H9 (cell line): ENCODE results near the gene CRK. TPM values are rescaled to one million over a fixed set of nuclear protein-coding genes. Genes with fewer than 3 reads are reported as not detected.
A peak's percentile ranks its signal among the peaks of the same experiment; 100 is the strongest.

Experiments used
- DNase-seq: peaks from one replicate; pipeline ENCODE4 v3.0.0-alpha.2; 2017
- H2AFZ ChIP-seq: one replicate; pipeline ENCODE4 v1.6.1; 2013; ENCODE audit warnings: mild to moderate bottlenecking, low read length, control low read depth, moderate library complexity
- H2AK5ac ChIP-seq: 2 replicates; pipeline ENCODE4 v1.6.1; 2013; ENCODE audit warnings: low read length, control low read depth, mixed read lengths; ENCODE audit not compliant: insufficient read length
- H2BK120ac ChIP-seq: one replicate; pipeline ENCODE4 v1.6.1; 2013; ENCODE audit warnings: low read depth, mild to moderate bottlenecking, low read length, control low read depth, inconsistent platforms; ENCODE audit not compliant: poor library complexity, severe bottlenecking
- H2BK12ac ChIP-seq: 2 replicates; pipeline ENCODE4 v1.6.1; 2013; ENCODE audit warnings: low read length, control low read depth, mixed read lengths, low read depth; ENCODE audit not compliant: insufficient read length
- H2BK15ac ChIP-seq: 2 replicates; pipeline ENCODE4 v1.6.1; 2013; ENCODE audit warnings: low read depth, low read length, control low read depth
- H2BK20ac ChIP-seq: one replicate; pipeline ENCODE4 v1.6.1; 2013; ENCODE audit warnings: low read depth, mild to moderate bottlenecking, low read length, control low read depth, inconsistent platforms; ENCODE audit not compliant: poor library complexity, severe bottlenecking
- H2BK5ac ChIP-seq: 2 replicates; pipeline ENCODE4 v1.6.1; 2013; ENCODE audit warnings: low read length, control low read depth, mixed read lengths; ENCODE audit not compliant: insufficient read length
- H3K14ac ChIP-seq: 2 replicates; pipeline ENCODE4 v1.6.1; 2013; ENCODE audit warnings: low read length, control low read depth; ENCODE audit not compliant: insufficient read depth
- H3K18ac ChIP-seq: 2 replicates; pipeline ENCODE4 v1.6.1; 2013; ENCODE audit warnings: low read depth, mild to moderate bottlenecking, mixed read lengths, low read length, control low read depth; ENCODE audit not compliant: insufficient read length
- H3K23ac ChIP-seq: 2 replicates; pipeline ENCODE4 v1.6.1; 2013; ENCODE audit warnings: low read length, control low read depth, mixed read lengths, low read depth; ENCODE audit not compliant: insufficient read length
- H3K23me2 ChIP-seq: 2 replicates; pipeline ENCODE4 v1.6.1; 2013; ENCODE audit warnings: low read depth, mild to moderate bottlenecking, mixed read lengths, low read length, control low read depth; ENCODE audit not compliant: insufficient read length, poor library complexity, severe bottlenecking
- H3K27ac ChIP-seq: 2 replicates; pipeline ENCODE4 v1.5.1; 2013; ENCODE audit warnings: low read length, control low read depth, mixed read lengths, low read depth; ENCODE audit not compliant: insufficient read length
- H3K27me3 ChIP-seq: 2 replicates; pipeline ENCODE4 v1.6.1; 2013; ENCODE audit warnings: low read length, control low read depth, inconsistent platforms; ENCODE audit not compliant: insufficient read depth
- H3K4ac ChIP-seq: 2 replicates; pipeline ENCODE4 v1.6.1; 2013; ENCODE audit warnings: low read depth, mild to moderate bottlenecking, control low read depth, inconsistent platforms, low read length, moderate library complexity
- H3K4me1 ChIP-seq: 2 replicates; pipeline ENCODE4 v1.6.1; 2013; ENCODE audit warnings: low read length, control low read depth, inconsistent platforms; ENCODE audit not compliant: insufficient read depth
- H3K4me2 ChIP-seq: 2 replicates; pipeline ENCODE4 v1.6.1; 2013; ENCODE audit warnings: low read length, control low read depth, mixed read lengths; ENCODE audit not compliant: insufficient read length, insufficient read depth
- H3K56ac ChIP-seq: 2 replicates; pipeline ENCODE4 v1.6.1; 2013; ENCODE audit warnings: low read depth, mild to moderate bottlenecking, mixed read lengths, low read length, control low read depth; ENCODE audit not compliant: insufficient read length
- H3K79me1 ChIP-seq: 2 replicates; pipeline ENCODE4 v1.6.1; 2013; ENCODE audit warnings: low read depth, mild to moderate bottlenecking, moderate library complexity, low read length, control low read depth, inconsistent platforms; ENCODE audit not compliant: insufficient read depth, poor library complexity, severe bottlenecking
- H3K79me2 ChIP-seq: 2 replicates; pipeline ENCODE4 v1.6.1; 2013; ENCODE audit warnings: low read length, control low read depth, inconsistent platforms; ENCODE audit not compliant: insufficient read depth
- H3K9ac ChIP-seq: 2 replicates; pipeline ENCODE4 v1.6.1; 2013; ENCODE audit warnings: low read length, control low read depth, mixed read lengths; ENCODE audit not compliant: insufficient read length; ENCODE audit errors: extremely low read depth
- H3K9me3 ChIP-seq: one replicate; pipeline ENCODE4 v1.6.1; 2013; ENCODE audit warnings: low read depth, low read length, inconsistent platforms; ENCODE audit not compliant: control insufficient read depth
- H3T11ph ChIP-seq: one replicate; pipeline ENCODE4 v1.6.1; 2013; ENCODE audit warnings: mild to moderate bottlenecking, low read length, control low read depth, inconsistent platforms
- H4K20me1 ChIP-seq: one replicate; pipeline ENCODE4 v1.6.1; 2013; ENCODE audit not compliant: control insufficient read depth, insufficient read length, insufficient read depth
- H4K5ac ChIP-seq: 2 replicates; pipeline ENCODE4 v1.6.1; 2013; ENCODE audit warnings: low read depth, mild to moderate bottlenecking, mixed read lengths, low read length, control low read depth; ENCODE audit not compliant: insufficient read length
- H4K8ac ChIP-seq: replicated peaks from 2 replicates; pipeline ENCODE4 v1.6.1; 2013; ENCODE audit warnings: low read length, control low read depth, mixed read lengths, low read depth; ENCODE audit not compliant: insufficient read length
- H4K91ac ChIP-seq: 2 replicates; pipeline ENCODE4 v1.6.1; 2013; ENCODE audit warnings: low read depth, mild to moderate bottlenecking, moderate library complexity, mixed read lengths, low read length, control low read depth; ENCODE audit not compliant: insufficient read length
- H3K27ac Mint-ChIP-seq, 3 experiments: 2 replicates in 2 of 3; 3 replicates in 1 of 3; pipeline ENCODE4 v1.8.0; 2020 to 2021; ENCODE audit warnings: mixed read lengths in 3 of 3, mild to moderate bottlenecking in 1 of 3, moderate library complexity in 1 of 3
- H3K27me3 Mint-ChIP-seq: 2 replicates; pipeline ENCODE4 v1.8.0; 2021; ENCODE audit warnings: low read depth, mild to moderate bottlenecking, moderate library complexity, mixed read lengths
- H3K36me3 Mint-ChIP-seq, 3 experiments: 2 replicates in 2 of 3; 3 replicates in 1 of 3; pipeline ENCODE4 v1.8.0; 2020 to 2021; ENCODE audit warnings: low read depth in 3 of 3, mixed read lengths in 3 of 3; ENCODE audit not compliant: insufficient read depth in 1 of 3
- H3K4me1 Mint-ChIP-seq, 2 experiments: 2 replicates each; pipeline ENCODE4 v1.8.0; 2020; ENCODE audit warnings: mixed read lengths in 2 of 2
- H3K4me3 Mint-ChIP-seq, 2 experiments: 2 replicates in 1 of 2; 3 replicates in 1 of 2; pipeline ENCODE4 v1.8.0; 2020 to 2021; ENCODE audit warnings: mild to moderate bottlenecking in 2 of 2, mixed read lengths in 2 of 2, moderate library complexity in 1 of 2
- H3K9me3 Mint-ChIP-seq, 2 experiments: 2 replicates in 1 of 2; 3 replicates in 1 of 2; pipeline ENCODE4 v1.8.0; 2020; ENCODE audit warnings: mild to moderate bottlenecking in 2 of 2, mixed read lengths in 2 of 2, moderate library complexity in 1 of 2
- WGBS: extraction: QIAGEN DNeasy Blood & Tissue Kit; methylation state at CpG from one replicate; pipeline ENCODE4 v1.1.7; 2013; ENCODE audit warnings: missing lambda C conversion rate, low lambda C conversion rate, mixed read lengths; ENCODE audit not compliant: insufficient read length; ENCODE audit errors: extremely low coverage; 5-methylcytosine and 5-hydroxymethylcytosine counted together
- total RNA-seq: library from RNA; stranded (reverse); gene quantifications from 2 replicates; pipeline ENCODE4 v1.2.1, GENCODE V29; 2021
- TF ChIP-seq, protein P1 (sequence below): fragments of 200-600 bp; sonication (generic); conservative IDR thresholded peaks from 3 replicates; pipeline ENCODE4 v1.8.0; 2021; ENCODE audit warnings: antibody characterized with exemption, mild to moderate bottlenecking

CRK gene
- total RNA-seq, 1 experiment from 2014 or later = 58.9 TPM

DNA sequence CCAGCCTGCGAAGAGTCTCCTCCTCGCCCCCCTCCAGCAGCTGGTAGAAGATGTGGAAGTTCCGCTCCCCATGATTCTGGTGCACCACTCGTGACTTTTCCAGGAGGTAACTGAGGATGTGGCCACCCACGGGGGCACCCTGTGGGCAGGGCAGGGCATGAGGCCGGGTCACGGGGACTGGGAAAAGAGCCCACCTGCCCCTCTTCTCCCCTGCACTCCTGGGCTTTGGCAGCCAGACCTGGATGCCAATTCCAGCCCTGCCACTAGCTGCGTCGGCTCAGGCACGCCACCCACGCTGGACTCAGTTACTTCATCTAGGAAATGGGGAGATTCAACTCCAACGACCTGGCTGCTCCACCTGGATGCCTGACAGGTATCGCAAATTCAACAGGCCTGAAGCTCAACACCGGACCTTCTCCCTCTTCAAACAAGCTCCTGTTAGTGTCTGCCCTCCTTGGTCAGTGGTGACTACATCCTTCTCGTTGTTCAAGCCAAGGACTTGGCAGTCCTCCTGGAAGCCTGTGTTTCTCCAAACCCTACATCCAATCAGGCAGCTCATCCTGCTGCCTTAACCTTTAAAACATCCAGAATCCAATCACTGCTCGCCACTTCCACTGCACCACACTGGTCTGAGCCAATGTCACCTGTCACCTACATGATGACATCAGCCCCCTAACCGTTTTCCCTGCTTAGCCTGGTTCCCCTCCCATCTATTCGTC lies 24.9 kb upstream of the CRK start:
- H3K36me3 Mint-ChIP-seq = peaks cover 2 to 68% (median 59%) of the 10 kb centered on the region in 3 experiments; a peak in 6 of 7 replicates
- Histone ChIP-seq H3K4me1 (no peaks in the 10 kb centered on the region), H4K91ac (no peak overlapping the region), H4K8ac (no peak overlapping the region), H2BK5ac (no peak overlapping the region), H2AK5ac (no peak overlapping the region), H3K9ac (no peak overlapping the region), H3K27ac (no peak overlapping the region), H3K4ac (no peak overlapping the region), H3K4me2 (no peak overlapping the region), H3K56ac (no peak overlapping the region), H2BK20ac (no peak overlapping the region), H4K20me1 (no peaks in the 10 kb centered on the region), H4K5ac (no peak overlapping the region), H2BK12ac (no peak overlapping the region), H3T11ph (no peak overlapping the region), H3K27me3 (no peaks in the 10 kb centered on the region), H2BK120ac (no peak overlapping the region), H2AFZ (no peak overlapping the region), H3K23ac (no peak overlapping the region), H3K79me1 (no peaks in the 10 kb centered on the region), H2BK15ac (no peak overlapping the region), H3K79me2 (no peaks in the 10 kb centered on the region), H3K18ac (no peak overlapping the region), H3K9me3 (no peaks in the 10 kb centered on the region), H3K23me2 (peaks cover 1% of the 10 kb centered on the region), H3K14ac (no peak overlapping the region)
- H3K27me3 Mint-ChIP-seq = no peaks in the 10 kb centered on the region
- no peak for DNase-seq
- TF ChIP-seq, protein P1, sequence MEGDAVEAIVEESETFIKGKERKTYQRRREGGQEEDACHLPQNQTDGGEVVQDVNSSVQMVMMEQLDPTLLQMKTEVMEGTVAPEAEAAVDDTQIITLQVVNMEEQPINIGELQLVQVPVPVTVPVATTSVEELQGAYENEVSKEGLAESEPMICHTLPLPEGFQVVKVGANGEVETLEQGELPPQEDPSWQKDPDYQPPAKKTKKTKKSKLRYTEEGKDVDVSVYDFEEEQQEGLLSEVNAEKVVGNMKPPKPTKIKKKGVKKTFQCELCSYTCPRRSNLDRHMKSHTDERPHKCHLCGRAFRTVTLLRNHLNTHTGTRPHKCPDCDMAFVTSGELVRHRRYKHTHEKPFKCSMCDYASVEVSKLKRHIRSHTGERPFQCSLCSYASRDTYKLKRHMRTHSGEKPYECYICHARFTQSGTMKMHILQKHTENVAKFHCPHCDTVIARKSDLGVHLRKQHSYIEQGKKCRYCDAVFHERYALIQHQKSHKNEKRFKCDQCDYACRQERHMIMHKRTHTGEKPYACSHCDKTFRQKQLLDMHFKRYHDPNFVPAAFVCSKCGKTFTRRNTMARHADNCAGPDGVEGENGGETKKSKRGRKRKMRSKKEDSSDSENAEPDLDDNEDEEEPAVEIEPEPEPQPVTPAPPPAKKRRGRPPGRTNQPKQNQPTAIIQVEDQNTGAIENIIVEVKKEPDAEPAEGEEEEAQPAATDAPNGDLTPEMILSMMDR = no peak
- peaks cover 10 to 19% of the 10 kb centered on the region in 2 experiments for H3K4me1 Mint-ChIP-seq
- WGBS = no CpG with 5 or more reads among the region's 18 CpGs
- peak overlapping the region in 2 of 3 experiments; percentile 35 to 68; a peak in 2 of 7 replicates for H3K27ac Mint-ChIP-seq
- no peaks in the 10 kb centered on the region; a peak in 1 of 5 replicates for H3K9me3 Mint-ChIP-seq
- H3K4me3 Mint-ChIP-seq = peak overlapping the region in 1 of 2 experiments; percentile 18; a peak in 1 of 5 replicates
